Psoas muscle (tissue), 8 donors: ENCODE data around the gene NNAT. TPM values are rescaled to one million over a fixed set of nuclear protein-coding genes. Genes with fewer than 3 reads are reported as not detected.
"Not testable (repeated sequence)": the region's sequence is repeated elsewhere in the genome, so short reads cannot be mapped to it uniquely, and the experiment has no call there.

Source experiments
- ATAC-seq, 4 donors: fragments of 200-7000 bp; cut with Tn5 transposase; one replicate each; pipeline ENCODE4 v1.9.1; 2020; ENCODE audit warnings: moderate library complexity in 3 of 4, mild to moderate bottlenecking in 2 of 4
- DNase-seq, 2 donors: peaks; one replicate each; pipeline ENCODE4 v3.0.0-alpha.2; 2020
- H3K27ac ChIP-seq: fragments of 200-600 bp; one replicate; pipeline ENCODE4 v1.8.0; 2022
- H3K27me3 ChIP-seq, 3 donors: fragments of 200-600 bp in 1 of 3; one replicate each; pipeline versions ENCODE4 v1.6.1 to v1.8.0; 2013 to 2022; ENCODE audit warnings: low read length in 2 of 3, mild to moderate bottlenecking in 2 of 3, moderate library complexity in 1 of 3; ENCODE audit not compliant: insufficient read depth in 3 of 3
- H3K36me3 ChIP-seq, 2 donors: fragments of 200-600 bp in 1 of 2; one replicate each; pipeline versions ENCODE4 v1.6.1 to v1.8.0; 2013 to 2022; ENCODE audit warnings: low read depth in 1 of 2, mild to moderate bottlenecking in 1 of 2, moderate library complexity in 1 of 2; ENCODE audit not compliant: insufficient read depth in 1 of 2
- H3K4me1 ChIP-seq: fragments of 200-600 bp; one replicate; pipeline ENCODE4 v1.8.0; 2022
- H3K4me3 ChIP-seq: fragments of 200-600 bp; one replicate; pipeline ENCODE4 v1.8.0; 2022; ENCODE audit warnings: mild to moderate bottlenecking
- H3K9me3 ChIP-seq: fragments of 200-600 bp; one replicate; pipeline ENCODE4 v1.8.0; 2022
- CTCF ChIP-seq: fragments of 200-600 bp; IDR thresholded peaks from one replicate; pipeline ENCODE4 v1.8.0; 2022; ENCODE audit warnings: antibody characterized with exemption
- WGBS, 3 donors: extraction: QIAGEN DNeasy Blood & Tissue Kit; methylation state at CpG; one replicate each; pipeline versions ENCODE4 v1.1.6 to v1.1.7; 2013; 5-methylcytosine and 5-hydroxymethylcytosine counted together
- intact Hi-C, 2 donors: fragments of 100-400 bp; cut with DNase I; formaldehyde crosslinking; loops; one replicate each; pipeline versions ENCODE4 v1.11.0 to v1.14.2; 2022
- polyA plus RNA-seq, 3 donors: library from polyadenylated mRNA; stranded (reverse); fragments of 200-250 nt; gene quantifications; one replicate each; pipeline ENCODE4 v1.2.3, GENCODE V29; 2013
- total RNA-seq, 4 donors: library from RNA; stranded (reverse); fragmentation: NEBNext Ultra II Directional in 2 of 4; extraction: Animal tissue kit (Norgen Biotek cat#: 25700) in 2 of 4; gene quantifications; one replicate each; pipeline versions ENCODE4 v1.2.1 to v1.2.4, GENCODE V29; 2021 to 2023
- donor health status: healthy with polysubstance abuse.
- donor health status: DM: no; HTN: no; CAD: no; lungs with moderate emphysema.
- donor health status: Bipolar disorder and iron deficiency.
- donor health status: healthy.
- donor health status: DM: yes; HTN: yes; CAD: no.
- donor health status: DM: no; HTN: no; CAD: no.
- donor health status: DM: no; HTN: no; CAD: no.
- donor health status: DM: yes; HTN: yes; CAD: no.

The NNAT gene
- total and polyA plus RNA-seq, 7 donors, result 0.50 to 52.3 (median 2.0) TPM

GRCh38 chr20:37540001-37540400 lies 19.0 kb downstream of the NNAT start:
- no peak for ATAC-seq
- 58 to 69% (median 64%) methylated on average over 5 of the region's 5 CpGs for WGBS, 3 donors
- Histone ChIP-seq H3K4me3 (no peak overlapping the region), H3K27ac (no peak overlapping the region), H3K27me3 (no peaks in the 10 kb centered on the region), H3K36me3 (no peaks in the 10 kb centered on the region), H3K9me3 (no peaks in the 10 kb centered on the region), H3K4me1 (no peaks in the 10 kb centered on the region)
- DNase-seq, result no peak
- intact Hi-C loops, result no loop called here
- no peak for TF ChIP-seq CTCF

- H3K27ac ChIP-seq, H3K4me1 ChIP-seq, H3K4me3 ChIP-seq, intact Hi-C loops, H3K9me3 ChIP-seq, H3K36me3 ChIP-seq, ATAC-seq, DNase-seq, H3K27me3 ChIP-seq: not testable (repeated sequence)
- 67 to 83% (median 82%) methylated on average over 1 of the region's 1 CpG for WGBS, 3 donors
These were observed 19.8 kb downstream of the NNAT start for GRCh38 chr20:37540838-37541237.

- Histone ChIP-seq H3K36me3 (no peaks in the 10 kb centered on the region), H3K4me3 (no peak overlapping the region), H3K27me3 (no peaks in the 10 kb centered on the region), H3K9me3 (no peaks in the 10 kb centered on the region), H3K4me1 (no peaks in the 10 kb centered on the region), H3K27ac (no peak overlapping the region)
- no peak for TF ChIP-seq CTCF
- intact Hi-C loops, result no loop called here
- 30 to 72% (median 30%) methylated on average over 5 of the region's 5 CpGs for WGBS, 3 donors
- DNase-seq (no peak), ATAC-seq (peak in 3 of 4 donors; percentile 32 to 61 (median 45))
These were observed 20.3 kb downstream of the NNAT start for GRCh38 chr20:37541326-37541725.

- no peak overlapping the region for H3K27ac ChIP-seq
- H3K4me3 ChIP-seq, result no peak overlapping the region
- DNase-seq (no peak), ATAC-seq (no peak)
- no peaks in the 10 kb centered on the region for H3K9me3 ChIP-seq
- H3K27me3 ChIP-seq, result no peaks in the 10 kb centered on the region
- WGBS, 3 donors, result 54 to 67% (median 59%) methylated on average over 6 of the region's 6 CpGs
- TF ChIP-seq CTCF, result no peak
- intact Hi-C loops, result no loop called here
- H3K4me1 ChIP-seq, result no peaks in the 10 kb centered on the region
- H3K36me3 ChIP-seq, result no peaks in the 10 kb centered on the region
These were observed 21.2 kb downstream of the NNAT start for GRCh38 chr20:37542281-37542680.

- Histone ChIP-seq H3K9me3 (no peaks in the 10 kb centered on the region), H3K27ac (no peak overlapping the region), H3K4me1 (no peaks in the 10 kb centered on the region), H3K4me3 (no peak overlapping the region), H3K36me3 (no peaks in the 10 kb centered on the region), H3K27me3 (no peaks in the 10 kb centered on the region)
- ATAC-seq (no peak), DNase-seq (no peak)
- TF ChIP-seq CTCF, result no peak
- whole genome bisulfite sequencing, 3 donors, result 53 to 68% (median 54%) methylated on average over 3 of the region's 3 CpGs
- intact Hi-C loops, result no loop called here
These were observed 22.8 kb downstream of the NNAT start for GRCh38 chr20:37543828-37544227.
